Muscle layer of duodenum (tissue), 2 donors: Measurements from ENCODE around the gene HNRNPL.
"Not testable (repeated sequence)": the region's sequence is repeated elsewhere in the genome, so short reads cannot be mapped to it uniquely, and the experiment has no call there.

ENCODE experiments used
- H3K27ac ChIP-seq: one replicate; pipeline ENCODE4 v1.7.0; 2013; ENCODE audit warnings: mild to moderate bottlenecking, low read length
- H3K27me3 ChIP-seq: one replicate; pipeline ENCODE4 v1.7.0; 2013; ENCODE audit warnings: low read depth, mild to moderate bottlenecking, control low read depth, low read length
- H3K36me3 ChIP-seq, 2 donors: one replicate each; pipeline ENCODE4 v1.7.0; 2013; ENCODE audit warnings: low read length in 2 of 2, control low read depth in 1 of 2, mild to moderate bottlenecking in 1 of 2; ENCODE audit not compliant: insufficient read depth in 2 of 2, control insufficient read depth in 1 of 2
- H3K4me1 ChIP-seq, 2 donors: one replicate each; pipeline ENCODE4 v1.7.0; 2013; ENCODE audit warnings: low read length in 2 of 2, mild to moderate bottlenecking in 2 of 2, control low read depth in 1 of 2, moderate library complexity in 1 of 2; ENCODE audit not compliant: insufficient read depth in 2 of 2, control insufficient read depth in 1 of 2
- H3K4me3 ChIP-seq, 2 donors: one replicate each; pipeline ENCODE4 v1.7.0; 2013; ENCODE audit warnings: low read length in 2 of 2, low read depth in 1 of 2, mild to moderate bottlenecking in 1 of 2
- H3K9me3 ChIP-seq, 2 donors: one replicate each; pipeline ENCODE4 v1.7.0; 2013; ENCODE audit warnings: low read length in 2 of 2, control low read depth in 1 of 2, mild to moderate bottlenecking in 1 of 2; ENCODE audit not compliant: control insufficient read depth in 1 of 2
- donor health status: healthy.

The HNRNPL gene

DNA sequence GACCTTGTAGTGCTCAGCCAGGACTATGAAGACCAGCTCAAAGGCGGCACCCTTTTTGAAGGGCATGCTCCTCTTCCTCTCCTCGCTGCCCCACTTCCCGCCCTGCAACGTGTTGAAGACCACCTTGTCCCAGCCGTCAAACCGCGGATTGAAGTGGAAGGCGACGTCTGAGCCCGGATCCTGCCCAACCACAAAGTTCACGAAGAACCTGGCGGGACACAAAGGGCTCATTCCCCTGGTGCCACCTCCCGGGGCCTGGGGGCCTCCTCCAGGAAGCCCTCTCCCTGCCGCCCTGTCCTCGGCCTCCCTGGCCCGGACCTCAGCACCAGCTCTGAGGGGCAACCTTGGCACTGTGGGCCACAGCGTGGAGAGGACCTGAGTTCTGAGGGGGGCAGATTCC lies 41.0 kb downstream of the HNRNPL start:
- Histone ChIP-seq H3K9me3 (no peaks in the 10 kb centered on the region), H3K36me3 (no peaks in the 10 kb centered on the region), H3K27me3 (no peaks in the 10 kb centered on the region), H3K27ac (no peak overlapping the region), H3K4me1 (no peaks in the 10 kb centered on the region), H3K4me3 (no peak overlapping the region)

DNA sequence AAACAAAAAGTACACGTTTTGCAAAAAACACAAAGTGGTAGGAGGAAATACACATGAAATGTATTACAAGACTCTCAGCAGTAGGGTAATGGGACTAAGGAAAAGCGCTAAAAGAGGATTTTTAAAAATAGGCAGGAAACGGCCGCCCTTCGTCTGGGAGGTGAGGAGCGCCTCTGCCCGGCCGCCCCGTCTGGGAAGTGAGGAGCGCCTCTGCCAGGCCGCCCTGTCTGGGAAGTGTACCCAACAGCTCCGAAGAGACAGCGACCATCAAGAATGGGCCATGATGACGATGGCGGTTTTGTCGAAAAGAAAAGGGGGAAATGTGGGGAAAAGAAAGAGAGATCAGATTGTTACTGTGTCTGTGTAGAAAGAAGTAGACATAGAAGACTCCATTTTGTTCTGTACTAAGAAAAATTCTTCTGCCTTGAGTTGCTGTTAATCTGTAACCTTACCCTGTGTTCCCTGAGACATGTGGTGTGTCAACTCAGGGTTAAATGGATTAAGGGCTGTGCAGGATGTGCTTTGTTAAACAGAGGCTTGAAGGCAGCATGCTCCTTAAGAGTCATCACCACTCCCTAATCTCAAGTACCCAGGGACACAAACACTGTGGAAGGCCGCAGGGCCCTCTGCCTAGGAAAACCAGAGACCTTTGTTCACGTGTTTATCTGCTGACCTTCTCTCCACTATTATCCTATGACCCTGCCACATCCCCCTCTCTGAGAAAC lies 42.2 kb downstream of the HNRNPL start:
- not testable (repeated sequence) for H3K9me3 ChIP-seq, H3K4me3 ChIP-seq, H3K4me1 ChIP-seq, H3K36me3 ChIP-seq, H3K27ac ChIP-seq, H3K27me3 ChIP-seq

GRCh38 chr19:38806371-38806770 lies 43.4 kb downstream of the HNRNPL start:
- H3K9me3 ChIP-seq: no peaks in the 10 kb centered on the region
- no peaks in the 10 kb centered on the region for H3K4me1 ChIP-seq
- no peak overlapping the region for H3K27ac ChIP-seq
- no peaks in the 10 kb centered on the region for H3K27me3 ChIP-seq
- H3K4me3 ChIP-seq: no peak overlapping the region
- peaks cover 0 to 7% of the 10 kb centered on the region in 2 donors for H3K36me3 ChIP-seq

GRCh38 chr19:38805180-38805579 lies 44.6 kb downstream of the HNRNPL start:
- Histone ChIP-seq H3K9me3 (no peaks in the 10 kb centered on the region), H3K4me1 (no peaks in the 10 kb centered on the region), H3K36me3 (peaks cover 0 to 7% of the 10 kb centered on the region in 2 donors), H3K27me3 (no peaks in the 10 kb centered on the region), H3K4me3 (no peak overlapping the region), H3K27ac (no peak overlapping the region)

- H3K27me3 ChIP-seq: no peaks in the 10 kb centered on the region
- no peak overlapping the region for H3K4me3 ChIP-seq
- no peaks in the 10 kb centered on the region for H3K4me1 ChIP-seq
- H3K27ac ChIP-seq: no peak overlapping the region
- no peaks in the 10 kb centered on the region for H3K9me3 ChIP-seq
- peaks cover 0 to 7% of the 10 kb centered on the region in 2 donors for H3K36me3 ChIP-seq
Measured at GRCh38 chr19:38803543-38803942, 46.2 kb downstream of the HNRNPL start.

DNA sequence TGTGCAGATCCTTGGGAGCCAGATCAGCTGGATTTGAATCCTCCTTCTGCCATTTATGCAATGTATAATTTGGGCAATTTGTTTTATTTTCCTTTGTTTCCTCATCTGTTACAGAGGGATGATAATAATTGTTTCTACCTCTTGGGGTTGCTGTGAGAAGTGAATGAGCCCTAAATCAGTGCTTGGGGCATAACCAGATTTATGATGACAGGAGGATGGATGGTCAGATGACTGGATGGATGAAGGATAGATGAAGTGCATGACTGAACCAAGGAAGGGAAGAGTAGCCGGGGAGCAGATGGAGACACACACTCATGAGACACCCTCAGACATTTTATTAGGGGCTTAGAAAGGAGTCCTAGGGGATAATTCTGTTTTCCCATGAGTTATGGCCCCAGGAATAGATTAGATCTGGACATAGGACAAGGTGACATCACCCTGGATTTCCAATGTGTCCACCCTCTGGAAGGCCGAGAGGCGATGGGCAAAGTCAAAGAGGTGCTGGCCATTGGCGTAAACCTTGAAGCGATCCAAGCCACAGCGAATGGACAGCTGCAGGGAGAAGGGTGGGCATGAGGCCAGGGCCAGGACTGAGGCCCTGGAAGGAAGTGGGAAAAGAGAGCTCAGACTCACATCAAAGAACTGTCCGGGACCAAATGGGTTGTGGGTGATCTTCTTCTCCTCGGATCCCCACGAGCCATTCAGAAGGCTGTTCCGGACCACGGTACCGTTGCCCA lies 48.3 kb downstream of the HNRNPL start:
- Histone ChIP-seq H3K36me3 (peaks cover 0 to 7% of the 10 kb centered on the region in 2 donors), H3K4me3 (no peak overlapping the region), H3K27ac (no peak overlapping the region), H3K4me1 (no peaks in the 10 kb centered on the region), H3K27me3 (no peaks in the 10 kb centered on the region), H3K9me3 (no peaks in the 10 kb centered on the region)

DNA sequence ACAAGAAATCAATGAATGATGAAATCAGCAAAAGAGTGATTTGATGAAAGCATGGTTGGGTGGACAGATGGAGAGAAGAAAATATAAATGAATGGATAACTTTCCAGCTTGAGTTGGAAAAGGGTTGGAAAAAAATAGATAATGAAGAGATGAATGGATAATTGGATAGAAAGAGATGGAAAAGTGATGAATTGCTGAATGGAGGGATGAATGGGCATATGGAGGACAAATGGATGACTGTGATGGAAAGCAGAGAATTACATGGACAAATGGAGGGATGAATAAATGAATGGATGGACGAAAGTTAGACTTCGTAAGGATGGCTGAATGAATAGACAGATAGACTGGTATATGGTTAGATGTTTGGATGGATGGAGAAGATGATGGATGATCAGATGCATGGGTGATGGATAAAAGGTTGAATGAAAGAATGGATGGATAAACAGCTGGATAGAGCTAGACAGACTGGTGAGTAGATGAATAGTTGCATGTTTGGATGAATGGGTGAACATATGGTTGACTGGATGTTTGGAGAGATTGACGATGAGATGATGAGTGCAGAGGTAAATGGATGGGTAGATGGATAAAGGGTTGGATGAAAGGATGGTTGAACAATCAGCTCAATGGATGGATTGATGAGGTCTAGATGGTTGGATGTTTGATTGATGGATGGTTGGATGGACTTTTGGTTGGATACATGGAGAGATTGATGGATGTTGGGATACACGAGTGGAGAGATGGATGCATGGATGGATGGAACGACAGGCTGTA lies 49.0 kb downstream of the HNRNPL start:
- H3K27ac ChIP-seq: no peak overlapping the region
- H3K36me3 ChIP-seq: peaks cover 0 to 7% of the 10 kb centered on the region in 2 donors
- H3K4me1 ChIP-seq: no peaks in the 10 kb centered on the region
- no peak overlapping the region for H3K4me3 ChIP-seq
- H3K9me3 ChIP-seq: no peaks in the 10 kb centered on the region
- no peaks in the 10 kb centered on the region for H3K27me3 ChIP-seq

GRCh38 chr19:38799104-38799503 lies 50.7 kb downstream of the HNRNPL start:
- no peaks in the 10 kb centered on the region for H3K9me3 ChIP-seq
- no peak overlapping the region for H3K4me3 ChIP-seq
- no peaks in the 10 kb centered on the region for H3K27me3 ChIP-seq
- H3K4me1 ChIP-seq: no peaks in the 10 kb centered on the region
- peaks cover 0 to 7% of the 10 kb centered on the region in 2 donors for H3K36me3 ChIP-seq
- no peak overlapping the region for H3K27ac ChIP-seq

DNA sequence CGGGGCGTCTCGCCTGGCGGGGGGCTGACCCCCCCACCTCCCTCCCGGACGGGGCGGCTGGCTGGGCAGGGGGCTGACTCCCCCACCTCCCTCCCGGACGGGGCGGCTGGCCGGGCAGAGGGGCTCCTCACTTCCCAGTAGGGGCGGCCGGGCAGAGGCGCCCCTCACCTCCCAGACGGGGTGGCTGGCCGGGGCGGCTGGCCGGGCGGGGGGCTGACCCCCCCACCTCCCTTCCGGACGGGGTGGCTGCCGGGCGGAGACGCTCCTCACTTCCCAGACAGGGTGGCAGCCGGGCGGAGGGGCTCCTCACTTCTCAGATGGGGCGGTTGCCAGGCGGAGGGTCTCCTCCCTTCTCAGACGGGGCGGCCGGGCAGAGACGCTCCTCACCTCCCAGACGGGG lies 52.0 kb downstream of the HNRNPL start:
- not testable (repeated sequence) for H3K9me3 ChIP-seq, H3K36me3 ChIP-seq, H3K4me1 ChIP-seq, H3K27ac ChIP-seq, H3K27me3 ChIP-seq, H3K4me3 ChIP-seq

- Histone ChIP-seq H3K27ac (no peak overlapping the region), H3K4me3 (no peak overlapping the region), H3K27me3 (no peaks in the 10 kb centered on the region), H3K4me1 (peaks cover 0 to 4% of the 10 kb centered on the region in 2 donors), H3K9me3 (no peaks in the 10 kb centered on the region), H3K36me3 (no peaks in the 10 kb centered on the region)
Measured at GRCh38 chr19:38796154-38796553, 53.6 kb downstream of the HNRNPL start.

DNA sequence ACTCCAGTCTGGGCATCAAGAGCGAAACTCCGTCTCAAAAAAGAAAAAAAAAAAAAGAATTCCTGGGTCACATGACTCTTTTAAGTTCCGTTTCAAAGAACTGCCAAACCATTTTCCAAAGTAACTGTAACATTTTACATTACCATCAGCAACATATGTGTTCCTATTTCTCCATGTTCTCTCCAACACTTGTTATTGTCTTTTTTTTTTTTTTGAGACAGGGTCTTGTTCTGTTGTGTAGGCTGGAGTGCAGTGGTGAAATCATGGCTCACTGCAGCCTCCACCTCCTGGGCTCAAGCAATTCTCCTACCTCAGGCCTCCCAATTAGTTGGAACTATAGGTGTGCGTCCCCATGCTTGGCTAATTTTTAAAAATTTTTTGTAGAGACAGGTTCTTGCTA lies 54.2 kb downstream of the HNRNPL start:
- Histone ChIP-seq H3K4me3 (no peak overlapping the region), H3K27ac (no peak overlapping the region), H3K4me1 (peaks cover 0 to 4% of the 10 kb centered on the region in 2 donors), H3K9me3 (no peaks in the 10 kb centered on the region), H3K27me3 (no peaks in the 10 kb centered on the region), H3K36me3 (no peaks in the 10 kb centered on the region)
